ENCODE measurements around the gene KRT33B. TPM values are rescaled to one million over a fixed set of nuclear protein-coding genes. Genes with fewer than 3 reads are reported as not detected.

Gene KRT33B
- total and polyA plus RNA-seq, 2 donors (not counting 1 experiment from before 2014, with no cell fraction given) = not detected

GRCh38 chr17:41417127-41417526 is 47.5 kb upstream of the KRT33B start:
- H3K4me2 ChIP-seq (ENCODE audit: extremely low read depth, insufficient read depth, low read length) = no peak overlapping the region
- H3K9me3 ChIP-seq (ENCODE audit: control insufficient read depth, insufficient read depth, low read depth, low read length) = no peaks in the 10 kb centered on the region
- no peak overlapping the region for H2AFZ ChIP-seq (ENCODE audit: low read length)
- H3K4me3 ChIP-seq (replicated peaks in 1 of 4; ENCODE audit: control extremely low read depth in 1 of 4, insufficient read depth in 1 of 4, low read depth in 3 of 4, low read length in 4 of 4) = no peak overlapping the region
- no peaks in the 10 kb centered on the region for H3K27me3 ChIP-seq (ENCODE audit: control insufficient read depth, insufficient read depth, low read length)
- no peaks in the 10 kb centered on the region for H3K36me3 ChIP-seq (ENCODE audit: control insufficient read depth, insufficient read depth, low read length)
- H4K20me1 ChIP-seq (ENCODE audit: control insufficient read depth, extremely low read depth, insufficient read depth, low read length) = no peaks in the 10 kb centered on the region
- no peak overlapping the region for H3K27ac ChIP-seq (ENCODE audit: insufficient read depth, low read length)
- TF ChIP-seq EZH2 (IDR thresholded peaks at IDR 0.05; ENCODE audit: low read length, missing control alignments) = no peak
- no peak for TF ChIP-seq CTCF (conservative IDR thresholded peaks at IDR 0.05 in 1 of 2, IDR thresholded peaks at IDR 0.05 in 1 of 2; ENCODE audit: low read depth in 1 of 2, low read length in 2 of 2)
- H3K4me1 ChIP-seq (ENCODE audit: control insufficient read depth, extremely low read depth, insufficient read depth, low read length) = peaks cover 7% of the 10 kb centered on the region
- no peaks in the 10 kb centered on the region for H3K79me2 ChIP-seq (ENCODE audit: control insufficient read depth, insufficient read depth, low read length)
- no peak for DNase-seq (ENCODE audit: low read depth in 2 of 2)
- no peak overlapping the region for H3K9ac ChIP-seq (ENCODE audit: insufficient read depth, low read length)

- no peaks in the 10 kb centered on the region for H3K9me3 ChIP-seq (ENCODE audit: control insufficient read depth, insufficient read depth, low read depth, low read length)
- H3K4me1 ChIP-seq (ENCODE audit: control insufficient read depth, extremely low read depth, insufficient read depth, low read length) = peaks cover 7% of the 10 kb centered on the region
- no peaks in the 10 kb centered on the region for H3K36me3 ChIP-seq (ENCODE audit: control insufficient read depth, insufficient read depth, low read length)
- H3K27me3 ChIP-seq (ENCODE audit: control insufficient read depth, insufficient read depth, low read length) = no peaks in the 10 kb centered on the region
- no peak overlapping the region for H2AFZ ChIP-seq (ENCODE audit: low read length)
- peak overlapping the region; percentile 4 for H3K9ac ChIP-seq (ENCODE audit: insufficient read depth, low read length)
- H4K20me1 ChIP-seq (ENCODE audit: control insufficient read depth, extremely low read depth, insufficient read depth, low read length) = no peaks in the 10 kb centered on the region
- no peak for TF ChIP-seq EZH2 (IDR thresholded peaks at IDR 0.05; ENCODE audit: low read length, missing control alignments)
- TF ChIP-seq CTCF (conservative IDR thresholded peaks at IDR 0.05 in 1 of 2, IDR thresholded peaks at IDR 0.05 in 1 of 2; ENCODE audit: low read depth in 1 of 2, low read length in 2 of 2) = no peak
- no peak for DNase-seq (ENCODE audit: low read depth in 2 of 2)
- H3K27ac ChIP-seq (ENCODE audit: insufficient read depth, low read length) = peak overlapping the region; percentile 10
- no peak overlapping the region for H3K4me2 ChIP-seq (ENCODE audit: extremely low read depth, insufficient read depth, low read length)
- H3K79me2 ChIP-seq (ENCODE audit: control insufficient read depth, insufficient read depth, low read length) = no peaks in the 10 kb centered on the region
- H3K4me3 ChIP-seq (replicated peaks in 1 of 4; ENCODE audit: control extremely low read depth in 1 of 4, insufficient read depth in 1 of 4, low read depth in 3 of 4, low read length in 4 of 4) = no peak overlapping the region
These were observed 46.9 kb upstream of the KRT33B start for GRCh38 chr17:41416479-41416878.

- H3K9ac ChIP-seq (ENCODE audit: insufficient read depth, low read length) = no peak overlapping the region
- H3K4me2 ChIP-seq (ENCODE audit: extremely low read depth, insufficient read depth, low read length) = no peak overlapping the region
- H2AFZ ChIP-seq (ENCODE audit: low read length) = no peak overlapping the region
- H3K27ac ChIP-seq (ENCODE audit: insufficient read depth, low read length) = peak overlapping the region; percentile 10
- H4K20me1 ChIP-seq (ENCODE audit: control insufficient read depth, extremely low read depth, insufficient read depth, low read length) = no peaks in the 10 kb centered on the region
- no peaks in the 10 kb centered on the region for H3K27me3 ChIP-seq (ENCODE audit: control insufficient read depth, insufficient read depth, low read length)
- H3K36me3 ChIP-seq (ENCODE audit: control insufficient read depth, insufficient read depth, low read length) = no peaks in the 10 kb centered on the region
- H3K4me1 ChIP-seq (ENCODE audit: control insufficient read depth, extremely low read depth, insufficient read depth, low read length) = peaks cover 7% of the 10 kb centered on the region
- H3K4me3 ChIP-seq (replicated peaks in 1 of 4; ENCODE audit: control extremely low read depth in 1 of 4, insufficient read depth in 1 of 4, low read depth in 3 of 4, low read length in 4 of 4) = no peak overlapping the region
- TF ChIP-seq CTCF (conservative IDR thresholded peaks at IDR 0.05 in 1 of 2, IDR thresholded peaks at IDR 0.05 in 1 of 2; ENCODE audit: low read depth in 1 of 2, low read length in 2 of 2) = no peak
- no peak for TF ChIP-seq EZH2 (IDR thresholded peaks at IDR 0.05; ENCODE audit: low read length, missing control alignments)
- DNase-seq (ENCODE audit: low read depth in 2 of 2) = peak in 1 of 2 donors; percentile 81
- no peaks in the 10 kb centered on the region for H3K79me2 ChIP-seq (ENCODE audit: control insufficient read depth, insufficient read depth, low read length)
- no peaks in the 10 kb centered on the region for H3K9me3 ChIP-seq (ENCODE audit: control insufficient read depth, insufficient read depth, low read depth, low read length)
These were observed 46.3 kb upstream of the KRT33B start for GRCh38 chr17:41415833-41416335.
